Measurements from ENCODE around the gene GAPVD1. TPM values are rescaled to one million over a fixed set of nuclear protein-coding genes. Genes with fewer than 3 reads are reported as not detected.

The GAPVD1 gene
- total and polyA plus RNA-seq, 2 of the 8 experiments (the other 6 are each of a cell fraction or from before 2014, with no cell fraction given) = 5.5 to 40.5 TPM

GRCh38 chr9:125258160-125258785 is 3.4 kb upstream of the GAPVD1 start (continued):
- TF ChIP-seq CHD7 (IDR thresholded peaks at IDR 0.05; ENCODE audit: insufficient replicate concordance, low read length) = no peak
- TF ChIP-seq TCF12 (IDR thresholded peaks at IDR 0.05; ENCODE audit: low read depth, low read length) = no peak
- no peak for TF ChIP-seq ASH2L (IDR thresholded peaks at IDR 0.05; ENCODE audit: low read length)
- TF ChIP-seq EZH2 (IDR thresholded peaks at IDR 0.05; ENCODE audit: low read depth, low read length, severe bottlenecking) = no peak
- no peak for TF ChIP-seq RFX5 (IDR thresholded peaks at IDR 0.05; ENCODE audit: borderline replicate concordance, low read depth, low read length)
- no peak for TF ChIP-seq POLR2A (IDR thresholded peaks at IDR 0.05; ENCODE audit: control extremely low read depth in 1 of 2, low read depth in 2 of 2, low read length in 2 of 2)
- TF ChIP-seq POU5F1 (IDR thresholded peaks at IDR 0.05; ENCODE audit: low read depth, low read length) = no peak
- no peak for TF ChIP-seq GTF2F1 (IDR thresholded peaks at IDR 0.05; ENCODE audit: borderline replicate concordance, low read depth, low read length)
- no peak for TF ChIP-seq CBX5 (IDR thresholded peaks at IDR 0.05; ENCODE audit: low read depth, low read length)
- TF ChIP-seq CEBPB (IDR thresholded peaks at IDR 0.05; ENCODE audit: low read depth, low read length) = no peak
- TF ChIP-seq BACH1 (IDR thresholded peaks at IDR 0.05; ENCODE audit: low read length) = no peak
